GM23338 (cell line): ENCODE results near the gene TSACC. TPM values are rescaled to one million over a fixed set of nuclear protein-coding genes. Genes with fewer than 3 reads are reported as not detected.
"Not testable (repeated sequence)": the region's sequence is repeated elsewhere in the genome, so short reads cannot be mapped to it uniquely, and the experiment has no call there.

ENCODE experiments used
- ATAC-seq: fragments of 200-7000 bp; cut with Tn5 transposase; 3 replicates; pipeline ENCODE4 v1.9.1; 2020
- DNase-seq: peaks from one replicate; pipeline ENCODE4 v3.0.0-alpha.2; 2015; ENCODE audit warnings: low spot score
- H2AFZ ChIP-seq: fragments of 200-600 bp; sonication (generic); 2 replicates; pipeline ENCODE4 v1.8.0; 2016; ENCODE audit warnings: antibody characterized with exemption, mild to moderate bottlenecking, moderate library complexity
- H3F3A ChIP-seq: fragments of 200-600 bp; sonication (generic); replicated peaks from 2 replicates; pipeline ENCODE4 v1.8.0; 2017; ENCODE audit warnings: antibody characterized with exemption, mixed run types, low read depth
- H3K27ac ChIP-seq: fragments of 200-600 bp; sonication (generic); 2 replicates; pipeline ENCODE4 v1.6.1; 2016; ENCODE audit warnings: low read depth
- H3K27me3 ChIP-seq: fragments of 200-600 bp; sonication (generic); 2 replicates; pipeline ENCODE4 v1.8.0; 2016; ENCODE audit warnings: mild to moderate bottlenecking, mixed run types, moderate library complexity; ENCODE audit not compliant: insufficient read depth
- H3K36me3 ChIP-seq: fragments of 200-600 bp; sonication (generic); 2 replicates; pipeline ENCODE4 v1.8.0; 2016; ENCODE audit warnings: mild to moderate bottlenecking; ENCODE audit not compliant: insufficient read depth
- H3K4me1 ChIP-seq: fragments of 200-600 bp; sonication (generic); 2 replicates; pipeline ENCODE4 v1.8.0; 2016; ENCODE audit warnings: mild to moderate bottlenecking, moderate library complexity; ENCODE audit not compliant: insufficient read depth
- H3K4me2 ChIP-seq: fragments of 200-600 bp; sonication (generic); 2 replicates; pipeline ENCODE4 v1.7.1; 2017; ENCODE audit warnings: mixed run types
- H3K4me3 ChIP-seq: fragments of 200-600 bp; sonication (generic); 2 replicates; pipeline ENCODE4 v1.6.1; 2016; ENCODE audit warnings: mixed run types
- H3K79me2 ChIP-seq: fragments of 200-600 bp; sonication (generic); replicated peaks from 2 replicates; pipeline ENCODE4 v1.8.0; 2017; ENCODE audit warnings: mild to moderate bottlenecking; ENCODE audit not compliant: insufficient read depth
- H3K9me2 ChIP-seq: fragments of 200-600 bp; sonication (generic); 2 replicates; pipeline ENCODE4 v1.8.0; 2017; ENCODE audit not compliant: insufficient read depth
- H4K20me1 ChIP-seq: fragments of 200-600 bp; sonication (generic); replicated peaks from 2 replicates; pipeline ENCODE4 v1.8.0; 2017; ENCODE audit warnings: mild to moderate bottlenecking; ENCODE audit not compliant: insufficient read depth
- H3K27ac Mint-ChIP-seq: 2 replicates; pipeline ENCODE4 v1.8.0; 2020; ENCODE audit warnings: inconsistent platforms, mild to moderate bottlenecking, moderate library complexity, mixed read lengths
- H3K27me3 Mint-ChIP-seq: 3 replicates; pipeline ENCODE4 v1.8.0; 2022; ENCODE audit warnings: low read depth, mild to moderate bottlenecking, moderate library complexity, mixed read lengths, inconsistent platforms; ENCODE audit not compliant: insufficient read depth, poor library complexity
- H3K36me3 Mint-ChIP-seq: 3 replicates; pipeline ENCODE4 v1.8.0; 2021; ENCODE audit warnings: low read depth, mild to moderate bottlenecking, inconsistent platforms, moderate library complexity, mixed read lengths
- H3K4me1 Mint-ChIP-seq: 3 replicates; pipeline ENCODE4 v1.8.0; 2020; ENCODE audit warnings: mild to moderate bottlenecking, inconsistent platforms, mixed read lengths
- H3K4me3 Mint-ChIP-seq: 3 replicates; pipeline ENCODE4 v1.8.0; 2021; ENCODE audit warnings: moderate library complexity, mild to moderate bottlenecking, inconsistent platforms, mixed read lengths
- H3K9me3 Mint-ChIP-seq: 3 replicates; pipeline ENCODE4 v1.8.0; 2020; ENCODE audit warnings: moderate library complexity, mild to moderate bottlenecking, inconsistent platforms, mixed read lengths
- CREB1 ChIP-seq: fragments of 250-450 bp; sonication (Bioruptor Pico); IDR thresholded peaks from 2 replicates; pipeline ENCODE4 v1.5.0; 2020; ENCODE audit warnings: low read depth, mild to moderate bottlenecking, moderate library complexity
- ETS1 ChIP-seq: IDR thresholded peaks from 2 replicates; pipeline ENCODE4 v1.6.1; 2016; ENCODE audit warnings: antibody characterized with exemption
- EZH2 ChIP-seq: fragments of 200-600 bp; sonication (generic); IDR thresholded peaks from one replicate; pipeline ENCODE4 v1.8.0; 2017; ENCODE audit warnings: antibody characterized with exemption, mild to moderate bottlenecking, low read depth; ENCODE audit not compliant: unreplicated experiment
- EZH2phosphoT487 ChIP-seq: fragments of 200-600 bp; sonication (generic); IDR thresholded peaks from one replicate; pipeline ENCODE4 v1.8.1; 2018; ENCODE audit warnings: antibody characterized with exemption; ENCODE audit not compliant: unreplicated experiment
- NANOG ChIP-seq: IDR thresholded peaks from 2 replicates; pipeline ENCODE4 v1.6.1; 2016; ENCODE audit warnings: antibody characterized with exemption, borderline replicate concordance
- POLR2AphosphoS5 ChIP-seq: IDR thresholded peaks from 2 replicates; pipeline ENCODE4 v1.6.1; 2016; ENCODE audit warnings: antibody characterized with exemption, low read depth
- REST ChIP-seq: IDR thresholded peaks from one replicate; pipeline ENCODE4 v1.6.1; 2018; ENCODE audit warnings: antibody characterized with exemption; ENCODE audit not compliant: unreplicated experiment
- STAT1 ChIP-seq: IDR thresholded peaks from one replicate; pipeline ENCODE4 v1.6.1; 2016; ENCODE audit warnings: antibody characterized with exemption; ENCODE audit not compliant: unreplicated experiment
- ZNF114 ChIP-seq: fragments of 250-450 bp; sonication (Bioruptor Pico); IDR thresholded peaks from 2 replicates; pipeline ENCODE4 v1.5.0; 2020; ENCODE audit warnings: mild to moderate bottlenecking, moderate library complexity
- ZNF331 ChIP-seq: fragments of 250-450 bp; sonication (Bioruptor Pico); IDR thresholded peaks from 2 replicates; pipeline ENCODE4 v1.5.0; 2020; ENCODE audit warnings: low read depth, mild to moderate bottlenecking, moderate library complexity
- polyA plus RNA-seq: library from polyadenylated mRNA; unstranded; fragments of >200 nt; fragmentation: Nextera tagmentation; extraction: Ambion mirVana; gene quantifications from 2 replicates; pipeline ENCODE4 v1.2.1, GENCODE V29; 2016
- total RNA-seq: library from RNA; depleted of rRNA; stranded (reverse); fragments of >200 nt; shearing (Covaris generic); gene quantifications from 2 replicates; pipeline ENCODE4 v1.2.3, GENCODE V29; 2014

The TSACC gene
- total and polyA plus RNA-seq, 2 experiments from 2014 or later: 2.5 to 9.8 TPM

GRCh38 chr1:156368889-156369684 lies 30.8 kb downstream of the TSACC start, which contains the start of gene RHBG:
Gene RHBG (plus strand): TSS chr1:156369211. CDS start chr1:156369250, 39 bp downstream.
- peaks cover 12% of the 10 kb centered on the region for H3K27me3 ChIP-seq
- DNase-seq: peak; percentile 93
- H3K4me1 ChIP-seq: 0 out of 2 replicates have a peak, but pooled peaks cover 3% of the 10 kb centered on the region
- H3K27ac Mint-ChIP-seq: 0 out of 2 replicates have a peak within 1 kb of the TSS, but pooled peaks have one; percentile 67
- no peak within 1 kb of the TSS for H3K27ac ChIP-seq
- H3K36me3 Mint-ChIP-seq: no peaks in the 10 kb centered on the region
- H4K20me1 ChIP-seq: no peaks in the 10 kb centered on the region
- H3K36me3 ChIP-seq: no peaks in the 10 kb centered on the region
- H3K27me3 Mint-ChIP-seq: peaks cover 15% of the 10 kb centered on the region
- H3K79me2 ChIP-seq: no peaks in the 10 kb centered on the region
- H2AFZ ChIP-seq: peak within 1 kb of the TSS; percentile 100
- peaks cover 22% of the 10 kb centered on the region for H3K4me1 Mint-ChIP-seq
- peak within 1 kb of the TSS; percentile 85 for H3K4me3 Mint-ChIP-seq
- peaks cover 18% of the 10 kb centered on the region for H3F3A ChIP-seq
- peak within 1 kb of the TSS; percentile 92 for H3K4me2 ChIP-seq
- H3K4me3 ChIP-seq: peak within 1 kb of the TSS; percentile 85
- peak; percentile 90 for ATAC-seq
- H3K9me3 Mint-ChIP-seq: no peaks in the 10 kb centered on the region
- H3K9me2 ChIP-seq: no peaks in the 10 kb centered on the region
- TF ChIP-seq CREB1 (no peak), POLR2AphosphoS5 (peak; percentile 64; the same call in 1 of the 2 replicates)

GRCh38 chr1:156369685-156370286 lies 31.5 kb downstream of the TSACC start:
- H3K4me2 ChIP-seq: peak overlapping the region; percentile 92
- H3K27ac Mint-ChIP-seq, H3K27ac ChIP-seq, H3K9me2 ChIP-seq, H3K36me3 ChIP-seq, H3K79me2 ChIP-seq, H3K9me3 Mint-ChIP-seq, H4K20me1 ChIP-seq, H3K4me1 ChIP-seq, H3K36me3 Mint-ChIP-seq: not testable (repeated sequence)
- H3K4me3 ChIP-seq: peak overlapping the region; percentile 85
- H3K27me3 Mint-ChIP-seq: peaks cover 14% of the 10 kb centered on the region
- H3K4me1 Mint-ChIP-seq: peaks cover 22% of the 10 kb centered on the region
- H3K27me3 ChIP-seq: peaks cover 12% of the 10 kb centered on the region
- H3F3A ChIP-seq: peaks cover 18% of the 10 kb centered on the region
- DNase-seq: peak; percentile 19
- H2AFZ ChIP-seq: peak overlapping the region; percentile 100
- peak overlapping the region; percentile 85 for H3K4me3 Mint-ChIP-seq
- peak; percentile 15 for ATAC-seq

GRCh38 chr1:156371553-156372264 lies 33.4 kb downstream of the TSACC start:
- Histone ChIP-seq H3K4me1 (0 out of 2 replicates have a peak, but pooled peaks cover 3% of the 10 kb centered on the region), H3K4me3 (no peak overlapping the region), H3K27me3 (peaks cover 12% of the 10 kb centered on the region), H3K79me2 (no peaks in the 10 kb centered on the region), H3K4me2 (no peak overlapping the region), H3F3A (peaks cover 18% of the 10 kb centered on the region), H3K36me3 (no peaks in the 10 kb centered on the region), H3K27ac (no peak overlapping the region), H2AFZ (no peak overlapping the region), H3K9me2 (no peaks in the 10 kb centered on the region), H4K20me1 (no peaks in the 10 kb centered on the region)
- no peak overlapping the region for H3K27ac Mint-ChIP-seq
- peaks cover 11% of the 10 kb centered on the region for H3K27me3 Mint-ChIP-seq
- ATAC-seq: no peak
- H3K9me3 Mint-ChIP-seq: no peaks in the 10 kb centered on the region
- no peak overlapping the region for H3K4me3 Mint-ChIP-seq
- no peak for DNase-seq
- no peaks in the 10 kb centered on the region for H3K36me3 Mint-ChIP-seq
- peaks cover 22% of the 10 kb centered on the region for H3K4me1 Mint-ChIP-seq
- TF ChIP-seq POLR2AphosphoS5: no peak
- no peak for TF ChIP-seq EZH2phosphoT487
- no peak for TF ChIP-seq ETS1
- TF ChIP-seq STAT1: no peak
- TF ChIP-seq ZNF114 (CRISPR knock-in tag): no peak
- no peak for TF ChIP-seq REST
- no peak for TF ChIP-seq NANOG
- TF ChIP-seq EZH2: no peak
- TF ChIP-seq CREB1: no peak
- no peak for TF ChIP-seq ZNF331 (CRISPR knock-in tag)
